GM12872 (cell line): ENCODE results near the gene HADHB.

Source experiments
- CTCF ChIP-seq: IDR thresholded peaks from 3 replicates; pipeline ENCODE4 v1.5.1; 2011; ENCODE audit warnings: low read depth, mild to moderate bottlenecking, low read length, moderate library complexity; ENCODE audit not compliant: insufficient read depth

HADHB gene

GRCh38 chr2:26298638-26299393 is 54.1 kb downstream of the HADHB start:
- TF ChIP-seq CTCF = no peak

- no peak for TF ChIP-seq CTCF
Measured at GRCh38 chr2:26299471-26300101, 54.8 kb downstream of the HADHB start.

- no peak for TF ChIP-seq CTCF
Measured at GRCh38 chr2:26300234-26300925, 55.6 kb downstream of the HADHB start.

GRCh38 chr2:26302846-26303245 is 58.1 kb downstream of the HADHB start:
- TF ChIP-seq CTCF = no peak

DNA sequence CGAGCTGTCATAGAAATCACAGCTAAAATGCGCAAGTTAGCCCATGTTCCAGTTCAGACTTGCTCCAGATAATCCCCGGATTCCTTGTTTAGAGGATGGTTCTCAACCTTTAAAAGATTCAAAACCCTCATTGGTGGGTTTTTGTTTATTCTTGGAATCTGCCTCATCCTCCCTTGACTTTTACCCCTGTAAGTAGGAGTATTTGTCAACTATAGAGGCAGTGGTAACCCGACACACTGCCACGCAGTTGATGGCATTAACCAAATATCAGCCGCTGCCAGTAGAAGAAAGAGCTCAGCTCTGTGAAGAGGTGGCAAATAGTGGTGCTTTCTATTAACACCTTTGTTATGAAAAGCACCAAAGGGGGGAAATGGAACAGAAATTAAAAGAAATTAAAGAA is 60.8 kb downstream of the HADHB start:
- no peak for TF ChIP-seq CTCF

GRCh38 chr2:26309921-26310320 is 65.2 kb downstream of the HADHB start:
- no peak for TF ChIP-seq CTCF

- no peak for TF ChIP-seq CTCF
Measured at GRCh38 chr2:26312471-26312870, 67.7 kb downstream of the HADHB start.
